Karpas-422 (cell line): Measurements from ENCODE around the gene GON7. TPM values are rescaled to one million over a fixed set of nuclear protein-coding genes. Genes with fewer than 3 reads are reported as not detected.
"Not testable (repeated sequence)": the region's sequence is repeated elsewhere in the genome, so short reads cannot be mapped to it uniquely, and the experiment has no call there.

Source experiments
- DNase-seq: peaks from one replicate; pipeline ENCODE4 v3.0.0-alpha.2; 2015
- H2AFZ ChIP-seq: fragments of 200-600 bp; sonication (generic); 2 replicates; pipeline ENCODE4 v1.6.1; 2014; ENCODE audit warnings: antibody characterized with exemption, low read length, mixed read lengths
- H3K27ac ChIP-seq: fragments of 200-600 bp; sonication (generic); 2 replicates; pipeline ENCODE4 v1.5.1; 2014; ENCODE audit warnings: mild to moderate bottlenecking, low read length, moderate library complexity
- H3K27me3 ChIP-seq: fragments of 200-600 bp; sonication (generic); 2 replicates; pipeline ENCODE4 v1.6.1; 2014; ENCODE audit warnings: low read length, mixed read lengths
- H3K36me3 ChIP-seq: fragments of 200-600 bp; sonication (generic); 2 replicates; pipeline ENCODE4 v1.6.1; 2014; ENCODE audit warnings: low read length, mixed read lengths; ENCODE audit not compliant: insufficient read depth
- H3K4me1 ChIP-seq: fragments of 200-600 bp; sonication (generic); 2 replicates; pipeline ENCODE4 v1.6.1; 2014; ENCODE audit warnings: mild to moderate bottlenecking, low read length, mixed read lengths
- H3K4me2 ChIP-seq: fragments of 200-600 bp; sonication (generic); 2 replicates; pipeline ENCODE4 v1.6.1; 2014; ENCODE audit warnings: low read length, low read depth, mild to moderate bottlenecking; ENCODE audit not compliant: poor library complexity, severe bottlenecking
- H3K4me3 ChIP-seq: fragments of 200-600 bp; sonication (generic); 2 replicates; pipeline ENCODE4 v1.5.1; 2014; ENCODE audit warnings: mild to moderate bottlenecking, antibody characterized with exemption, low read length, mixed read lengths
- H3K79me2 ChIP-seq: fragments of 200-600 bp; sonication (generic); 2 replicates; pipeline ENCODE4 v1.6.1; 2014; ENCODE audit warnings: mild to moderate bottlenecking, low read length, mixed read lengths
- H3K9ac ChIP-seq: fragments of 200-600 bp; sonication (generic); 2 replicates; pipeline ENCODE4 v1.6.0; 2014; ENCODE audit warnings: low read length
- H3K9me2 ChIP-seq: fragments of 200-600 bp; sonication (generic), shearing (Covaris generic); replicated peaks from 2 replicates; pipeline ENCODE4 v1.6.0; 2014; ENCODE audit warnings: mild to moderate bottlenecking, low read length, moderate library complexity; ENCODE audit not compliant: insufficient read depth
- H3K9me3 ChIP-seq: fragments of 300-700, 200-600 bp; sonication (generic); 2 replicates; pipeline ENCODE4 v1.6.1; 2014; ENCODE audit warnings: low read length, mixed read lengths
- H4K20me1 ChIP-seq: fragments of 200-600 bp; sonication (generic); 2 replicates; pipeline ENCODE4 v1.6.1; 2014; ENCODE audit warnings: mild to moderate bottlenecking, antibody characterized with exemption, low read length, low read depth; ENCODE audit not compliant: insufficient read depth
- total RNA-seq: library from RNA; depleted of rRNA; stranded (reverse); fragments of >200 nt; shearing (Covaris generic); gene quantifications from 2 replicates; pipeline ENCODE4 v1.2.3, GENCODE V29; 2014; ENCODE audit warnings: low replicate concordance

The GON7 gene
- total RNA-seq, 1 experiment from 2014 or later: 40.6 TPM

DNA sequence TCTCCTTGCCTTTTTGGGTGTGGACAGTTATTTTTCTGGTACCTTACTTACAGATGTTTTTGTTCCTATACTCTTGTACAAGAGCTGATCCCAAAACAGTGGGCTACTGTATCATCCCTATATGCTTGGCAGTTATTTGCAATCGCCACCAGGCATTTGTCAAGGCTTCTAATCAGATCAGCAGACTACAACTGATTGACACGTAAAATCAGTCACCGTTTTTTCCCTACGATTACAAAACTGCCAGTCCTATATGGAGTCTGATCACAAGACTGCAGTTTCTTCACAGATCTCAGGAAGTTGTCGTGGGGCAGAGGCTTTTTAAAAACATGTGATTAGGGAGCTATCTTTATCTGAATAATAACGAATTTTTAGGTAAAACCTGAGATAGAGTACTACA lies 20.4 kb downstream of the GON7 start:
- Histone ChIP-seq H3K27ac (no peak overlapping the region), H3K27me3 (no peaks in the 10 kb centered on the region), H3K4me2 (peak overlapping the region; percentile 96), H2AFZ (no peak overlapping the region), H3K9me3 (no peaks in the 10 kb centered on the region), H3K9ac (peak overlapping the region; percentile 94), H3K9me2 (no peaks in the 10 kb centered on the region), H3K79me2 (peaks cover 76% of the 10 kb centered on the region), H3K4me3 (peak overlapping the region; percentile 98), H3K4me1 (peaks cover 28% of the 10 kb centered on the region), H3K36me3 (peaks cover 43% of the 10 kb centered on the region; the same call in 1 of the 2 replicates), H4K20me1 (peaks cover 27% of the 10 kb centered on the region)
- DNase-seq: no peak

DNA sequence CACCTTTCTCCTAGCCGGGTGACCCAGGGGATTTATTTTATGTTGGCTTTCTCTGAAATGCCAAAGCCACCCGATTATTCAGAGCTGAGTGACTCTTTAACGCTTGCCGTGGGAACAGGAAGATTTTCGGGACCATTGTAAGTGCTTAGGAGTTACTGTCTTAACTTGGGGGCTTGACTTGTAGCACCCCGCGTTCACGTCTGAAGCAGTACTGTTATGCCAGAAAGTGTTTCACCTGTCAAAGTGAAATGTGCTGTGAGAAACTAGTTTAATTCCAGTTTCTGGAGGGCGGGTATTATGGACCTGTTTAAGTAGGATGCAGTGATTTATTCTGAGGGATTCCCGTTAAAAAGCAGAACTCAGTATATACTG lies 21.5 kb downstream of the GON7 start:
- H3K9me3 ChIP-seq: no peaks in the 10 kb centered on the region
- no peaks in the 10 kb centered on the region for H3K9me2 ChIP-seq
- peaks cover 43% of the 10 kb centered on the region; the same call in 1 of the 2 replicates for H3K36me3 ChIP-seq
- H3K4me1 ChIP-seq: peaks cover 30% of the 10 kb centered on the region
- peaks cover 27% of the 10 kb centered on the region for H4K20me1 ChIP-seq
- peak overlapping the region; percentile 96 for H3K4me2 ChIP-seq
- peak overlapping the region; percentile 94 for H3K9ac ChIP-seq
- H3K27me3 ChIP-seq: no peaks in the 10 kb centered on the region
- peak overlapping the region; percentile 81 for H3K27ac ChIP-seq
- H3K79me2 ChIP-seq: peaks cover 71% of the 10 kb centered on the region
- peak overlapping the region; percentile 98 for H3K4me3 ChIP-seq
- peak overlapping the region; percentile 65; the same call in 1 of the 2 replicates for H2AFZ ChIP-seq
- DNase-seq: peak; percentile 68

DNA sequence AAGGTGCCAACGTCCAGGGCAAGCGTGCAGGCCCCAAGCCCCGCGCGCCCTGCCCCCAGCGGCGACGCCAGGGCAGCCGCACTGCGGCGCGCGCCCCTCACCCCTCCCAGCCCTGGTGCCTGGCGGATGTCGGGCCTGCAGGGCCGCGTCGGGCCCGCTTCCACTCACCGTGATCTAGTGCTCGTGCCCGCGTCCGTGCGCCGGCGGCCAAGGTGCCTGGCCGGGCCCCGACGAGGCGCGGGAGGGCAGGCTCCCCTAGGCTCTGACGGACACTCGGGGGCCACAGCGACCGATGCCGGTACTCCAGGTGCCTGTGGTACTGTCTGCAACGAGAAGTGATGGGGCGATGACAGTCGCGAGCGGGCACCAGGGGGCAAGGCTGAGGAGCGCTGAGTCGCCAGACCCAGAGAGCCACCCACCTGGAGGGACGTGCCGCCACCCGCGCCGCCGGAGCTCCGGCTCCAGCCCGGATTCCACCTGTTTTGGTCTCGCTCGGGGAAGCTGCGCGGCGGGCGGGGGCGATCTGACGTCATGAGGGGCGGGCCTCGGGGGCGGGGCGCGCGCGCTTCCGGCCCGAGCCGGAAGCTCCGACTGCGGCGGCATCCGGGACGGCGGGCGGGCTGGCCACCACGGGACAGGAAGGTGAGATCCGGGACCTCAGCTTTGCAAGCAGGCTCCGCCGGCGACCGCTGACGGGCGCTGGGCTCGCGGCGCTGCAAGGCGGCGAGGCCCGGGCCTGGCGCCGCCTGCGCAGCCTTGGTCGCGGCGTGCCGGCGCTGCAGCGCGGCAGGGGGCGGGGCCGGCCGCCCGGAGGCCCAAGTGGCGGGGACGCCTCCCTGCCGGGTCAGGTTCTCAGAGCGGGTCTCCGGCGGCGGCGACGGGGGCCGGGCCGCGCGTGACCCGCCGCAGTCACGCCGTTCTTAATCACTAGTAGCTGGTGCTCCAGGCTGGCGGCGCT lies 22.2 kb downstream of the GON7 start, which contains the start of the genes LYSET and MOAP1:
Gene LYSET (plus strand): TSS at position 927 of the 958 bp plus-strand sequence. CDS start 89 bp downstream, outside the sequence.
Gene MOAP1 (minus strand): TSS at position 507 of the 958 bp plus-strand sequence. CDS start 655 bp downstream, outside the sequence.
- Histone ChIP-seq H3K27ac (peak within 1 kb of the TSS; percentile 81), H3K9ac (peak within 1 kb of the TSS; percentile 94), H3K9me2 (no peaks in the 10 kb centered on the region), H3K9me3 (no peaks in the 10 kb centered on the region), H2AFZ (peak within 1 kb of the TSS; percentile 72; the same call in 1 of the 2 replicates), H3K36me3 (peaks cover 43% of the 10 kb centered on the region; the same call in 1 of the 2 replicates), H3K27me3 (no peaks in the 10 kb centered on the region), H3K4me2 (peak within 1 kb of the TSS; percentile 96), H3K4me3 (peak within 1 kb of the TSS; percentile 98), H4K20me1 (peaks cover 27% of the 10 kb centered on the region), H3K79me2 (peaks cover 66% of the 10 kb centered on the region), H3K4me1 (peaks cover 31% of the 10 kb centered on the region)
- DNase-seq: peak; percentile 98

DNA sequence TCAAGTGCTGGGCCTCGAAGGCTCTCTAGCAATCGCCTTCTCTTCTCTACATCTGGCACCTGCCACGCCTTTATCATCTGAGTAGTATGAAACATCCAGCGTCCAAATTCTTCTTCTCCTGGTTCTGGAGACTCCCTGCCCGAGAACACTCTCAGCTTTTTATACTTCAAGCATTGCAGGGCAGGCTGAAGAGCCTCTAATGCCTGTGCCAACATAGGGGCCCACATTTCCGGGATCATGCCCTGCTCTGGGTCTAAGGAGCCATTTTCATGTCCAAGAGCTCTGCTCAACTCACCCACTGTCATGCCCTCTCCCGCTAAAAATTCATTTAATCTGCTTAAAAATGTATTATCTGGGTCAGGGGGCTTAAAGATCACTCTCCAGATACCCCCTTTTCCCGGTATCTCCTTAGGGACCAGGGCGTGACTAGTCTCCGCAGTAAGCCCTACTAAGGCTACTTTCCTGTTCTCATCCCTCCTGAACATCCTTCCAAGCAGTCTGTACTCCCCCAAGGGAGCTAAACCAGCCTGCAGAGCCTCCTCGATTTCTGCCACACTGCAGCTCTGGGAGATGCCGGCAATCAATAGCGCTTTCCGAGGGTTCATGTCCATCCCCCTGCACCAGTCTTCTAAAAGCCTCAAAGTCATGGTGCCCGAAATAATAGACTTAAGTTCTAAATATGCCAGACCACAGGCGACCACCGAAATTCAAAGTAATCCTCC lies 23.1 kb downstream of the GON7 start:
- Histone ChIP-seq H3K9me2 (no peaks in the 10 kb centered on the region), H4K20me1 (peaks cover 27% of the 10 kb centered on the region), H3K79me2 (peaks cover 57% of the 10 kb centered on the region), H3K4me3 (peak overlapping the region; percentile 98), H3K9me3 (no peaks in the 10 kb centered on the region), H2AFZ (0 out of 2 replicates have a peak overlapping the region, but pooled peaks have one; percentile 72), H3K27me3 (no peaks in the 10 kb centered on the region), H3K4me2 (peak overlapping the region; percentile 93), H3K4me1 (peaks cover 31% of the 10 kb centered on the region), H3K36me3 (peaks cover 38% of the 10 kb centered on the region; the same call in 1 of the 2 replicates), H3K9ac (peak overlapping the region; percentile 94), H3K27ac (peak overlapping the region; percentile 68)
- no peak for DNase-seq

- no peak overlapping the region for H2AFZ ChIP-seq
- peak; percentile 26 for DNase-seq
- no peaks in the 10 kb centered on the region for H4K20me1 ChIP-seq
- H3K9me3 ChIP-seq: no peaks in the 10 kb centered on the region
- H3K4me3 ChIP-seq: no peak overlapping the region
- H3K9ac ChIP-seq: no peak overlapping the region
- no peaks in the 10 kb centered on the region for H3K36me3 ChIP-seq
- no peaks in the 10 kb centered on the region for H3K79me2 ChIP-seq
- H3K27ac ChIP-seq: no peak overlapping the region
- H3K9me2 ChIP-seq: no peaks in the 10 kb centered on the region
- peaks cover 3% of the 10 kb centered on the region for H3K4me1 ChIP-seq
- no peak overlapping the region for H3K4me2 ChIP-seq
- H3K27me3 ChIP-seq: no peaks in the 10 kb centered on the region
Observed at GRCh38 chr14:93175492-93175891, 31.4 kb downstream of the GON7 start.

DNA sequence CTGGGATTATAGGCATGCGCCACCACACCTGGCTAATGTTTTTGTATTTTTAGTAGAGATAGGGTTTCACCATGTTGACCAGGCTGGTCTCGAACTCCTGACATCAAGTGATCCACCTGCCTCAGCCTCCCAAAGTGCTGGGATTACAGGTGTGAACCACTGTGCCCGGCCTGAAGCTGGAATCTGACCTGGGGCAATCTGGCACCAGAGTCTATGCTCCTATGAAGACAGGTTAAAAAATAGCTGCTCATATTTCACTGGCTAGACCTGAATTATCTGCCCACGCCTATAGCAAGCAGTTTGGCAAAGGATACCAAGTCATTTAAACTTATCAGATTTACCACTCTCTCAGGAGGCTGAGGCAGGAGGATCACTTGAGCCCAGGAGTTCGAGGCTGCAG lies 32.1 kb downstream of the GON7 start:
- H3K4me1 ChIP-seq, H3K9ac ChIP-seq, H3K27ac ChIP-seq, H3K4me2 ChIP-seq, H3K9me2 ChIP-seq, DNase-seq, H3K79me2 ChIP-seq, H3K4me3 ChIP-seq, H3K9me3 ChIP-seq, H3K27me3 ChIP-seq, H3K36me3 ChIP-seq, H4K20me1 ChIP-seq, H2AFZ ChIP-seq: not testable (repeated sequence)

- Histone ChIP-seq H3K4me1 (no peaks in the 10 kb centered on the region), H3K9me3 (no peaks in the 10 kb centered on the region), H2AFZ (no peak overlapping the region), H3K4me2 (no peak overlapping the region), H3K79me2 (no peaks in the 10 kb centered on the region), H3K4me3 (no peak overlapping the region), H3K9me2 (no peaks in the 10 kb centered on the region), H4K20me1 (no peaks in the 10 kb centered on the region), H3K36me3 (no peaks in the 10 kb centered on the region), H3K9ac (no peak overlapping the region), H3K27ac (no peak overlapping the region), H3K27me3 (no peaks in the 10 kb centered on the region)
- peak; percentile 32 for DNase-seq
Observed at GRCh38 chr14:93173943-93174395, 32.9 kb downstream of the GON7 start.

GRCh38 chr14:93171376-93171775 lies 35.5 kb downstream of the GON7 start:
- no peak overlapping the region for H2AFZ ChIP-seq
- H3K9ac ChIP-seq: no peak overlapping the region
- no peaks in the 10 kb centered on the region for H3K9me3 ChIP-seq
- no peak overlapping the region for H3K4me2 ChIP-seq
- H3K4me3 ChIP-seq: no peak overlapping the region
- H3K4me1 ChIP-seq: no peaks in the 10 kb centered on the region
- H3K9me2 ChIP-seq: no peaks in the 10 kb centered on the region
- H3K27ac ChIP-seq: no peak overlapping the region
- no peaks in the 10 kb centered on the region for H3K79me2 ChIP-seq
- no peaks in the 10 kb centered on the region for H3K27me3 ChIP-seq
- no peaks in the 10 kb centered on the region for H3K36me3 ChIP-seq
- DNase-seq: no peak
- H4K20me1 ChIP-seq: no peaks in the 10 kb centered on the region
